Stimulated activated effector memory CD8-positive, alpha-beta T cell treated with anti-CD3 and anti-CD28 coated beads, Interleukin-12 subunit alpha, Interleukin-12 subunit beta, amount 100 ng/mL, for 72 hours (primary cell): ENCODE measurements around the gene TBL1X.
A peak's percentile ranks its signal among the peaks of the same experiment; 100 is the strongest.

ENCODE experiments used
- ATAC-seq: fragments of 150-1000 bp; cut with Tn5 transposase; 2 replicates; pipeline ENCODE4 v1.10.0; 2021
- DNase-seq, 2 donors: peaks; one replicate each; pipeline ENCODE4 v3.0.0; 2021 to 2022; ENCODE audit warnings: low spot score in 2 of 2
- H3K27ac Mint-ChIP-seq: one replicate; pipeline ENCODE4 v1.8.0; 2022; ENCODE audit warnings: mild to moderate bottlenecking, mixed read lengths
- H3K36me3 Mint-ChIP-seq: one replicate; pipeline ENCODE4 v1.8.0; 2022; ENCODE audit warnings: mild to moderate bottlenecking, mixed read lengths
- H3K4me1 Mint-ChIP-seq: one replicate; pipeline ENCODE4 v1.8.0; 2022; ENCODE audit warnings: mixed read lengths
- H3K4me3 Mint-ChIP-seq: one replicate; pipeline ENCODE4 v1.8.0; 2022; ENCODE audit warnings: mild to moderate bottlenecking, mixed read lengths
- H3K9me3 Mint-ChIP-seq: one replicate; pipeline ENCODE4 v1.8.0; 2022; ENCODE audit warnings: mixed read lengths

Gene TBL1X

DNA sequence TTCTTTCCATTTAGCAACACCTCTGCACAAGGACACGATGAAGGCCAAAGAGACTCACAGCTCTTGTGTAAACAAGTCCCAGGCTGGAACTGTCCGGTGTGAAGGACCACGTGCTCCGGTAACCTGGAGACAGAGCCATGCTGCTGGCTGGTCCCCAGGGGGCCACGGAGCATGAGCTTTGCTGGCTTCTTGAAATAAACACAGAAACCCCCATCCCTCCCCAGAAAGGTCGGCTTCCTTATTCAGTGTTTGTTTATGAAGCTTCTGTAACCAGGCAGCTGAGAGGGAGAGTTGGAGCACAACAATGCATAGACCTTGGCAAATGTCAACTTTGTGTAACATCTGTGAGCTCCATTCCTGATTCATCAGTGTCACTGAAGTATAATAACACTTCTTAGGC, 191.4 kb downstream of the TBL1X start:
- Mint-ChIP-seq H3K27ac (no peak overlapping the region), H3K36me3 (peaks cover 9% of the 10 kb centered on the region)
- no peak for ATAC-seq

DNA sequence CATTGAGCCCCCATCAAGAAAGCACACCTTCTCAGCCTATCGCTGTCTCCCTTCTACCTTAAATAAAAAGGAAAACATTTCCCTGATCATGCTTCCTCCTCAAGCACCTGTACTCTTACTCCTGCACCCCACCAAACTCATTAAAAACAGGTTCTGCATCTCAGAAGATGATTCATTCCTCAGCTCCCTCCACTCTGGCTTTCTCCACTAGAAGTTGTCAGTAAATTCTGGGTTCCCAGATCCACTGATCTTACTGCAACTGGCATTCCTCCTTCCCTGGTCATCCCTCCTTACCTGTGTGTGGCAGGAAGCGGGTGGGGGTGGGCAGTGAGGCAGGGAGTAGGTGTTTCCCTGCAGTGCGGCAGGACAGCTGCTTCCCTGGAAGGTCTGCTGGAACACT, 192.0 kb downstream of the TBL1X start:
- Mint-ChIP-seq H3K4me1 (no peaks in the 10 kb centered on the region), H3K9me3 (no peaks in the 10 kb centered on the region), H3K36me3 (peaks cover 9% of the 10 kb centered on the region), H3K27ac (no peak overlapping the region), H3K4me3 (no peak overlapping the region)
- no peak for ATAC-seq
- DNase-seq: no peak

More for the DNA sequence above, 191.4 kb downstream of the TBL1X start:
- H3K9me3 Mint-ChIP-seq: no peaks in the 10 kb centered on the region
- DNase-seq: no peak
- no peaks in the 10 kb centered on the region for H3K4me1 Mint-ChIP-seq
- no peak overlapping the region for H3K4me3 Mint-ChIP-seq

- no peak for DNase-seq
- ATAC-seq: no peak
- Mint-ChIP-seq H3K27ac (no peak overlapping the region), H3K4me1 (no peaks in the 10 kb centered on the region), H3K4me3 (no peak overlapping the region), H3K9me3 (no peaks in the 10 kb centered on the region), H3K36me3 (peaks cover 9% of the 10 kb centered on the region)
Measured at GRCh38 chrX:9657590-9658256, 192.9 kb downstream of the TBL1X start.

DNA sequence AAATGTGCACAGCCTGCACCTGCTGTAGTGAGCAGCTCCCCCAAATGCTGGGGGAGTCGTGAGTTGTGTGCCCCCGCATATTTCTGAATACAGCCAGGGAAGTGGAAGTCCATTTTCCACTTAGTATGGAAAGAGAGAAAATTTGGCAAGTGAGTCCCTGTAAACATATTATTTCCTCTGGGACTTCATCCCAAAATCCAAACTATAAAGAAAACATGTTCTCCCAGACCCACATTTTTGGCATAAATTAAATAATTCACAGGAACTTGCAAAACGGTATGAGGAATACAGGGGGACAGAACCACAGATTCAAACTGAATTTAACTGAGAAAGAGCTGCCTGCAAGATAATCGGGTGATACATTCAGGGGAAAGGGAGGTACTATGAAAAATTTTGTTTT, 193.6 kb downstream of the TBL1X start:
- no peaks in the 10 kb centered on the region for H3K9me3 Mint-ChIP-seq
- no peak overlapping the region for H3K27ac Mint-ChIP-seq
- DNase-seq: no peak
- no peak overlapping the region for H3K4me3 Mint-ChIP-seq
- peaks cover 7% of the 10 kb centered on the region for H3K36me3 Mint-ChIP-seq
- ATAC-seq: no peak
- no peaks in the 10 kb centered on the region for H3K4me1 Mint-ChIP-seq

DNA sequence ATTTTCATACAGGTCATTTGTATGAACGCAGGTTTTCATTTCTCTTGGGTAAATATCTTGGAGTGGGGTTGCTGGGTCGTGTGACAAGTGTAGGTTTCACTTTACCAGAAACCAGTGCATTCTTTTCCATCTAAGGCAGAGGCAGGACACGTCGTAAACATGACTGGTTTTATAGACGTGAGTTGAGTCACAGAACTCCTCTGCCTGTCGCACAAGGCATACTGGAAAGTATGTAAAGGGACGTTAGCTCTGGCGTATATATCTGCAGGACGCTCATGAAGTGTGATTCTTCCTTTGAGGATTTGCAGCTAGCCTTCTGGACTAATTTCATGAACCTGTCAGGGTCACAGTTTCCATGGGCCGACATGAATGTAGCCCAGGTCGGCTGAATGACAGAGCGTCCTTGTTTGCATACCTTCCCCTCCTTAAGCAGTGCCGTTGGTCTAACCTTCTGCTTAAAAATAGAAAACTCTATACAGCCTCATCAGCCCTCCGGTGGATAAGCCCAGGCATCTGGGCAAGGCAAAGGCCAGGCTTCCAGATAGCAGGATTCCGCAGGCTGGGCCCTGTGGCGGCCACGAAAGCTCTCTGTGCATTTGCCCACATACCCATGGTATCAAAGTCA, 194.8 kb downstream of the TBL1X start:
- Mint-ChIP-seq H3K4me3 (no peak overlapping the region), H3K27ac (no peak overlapping the region), H3K9me3 (no peaks in the 10 kb centered on the region), H3K36me3 (no peaks in the 10 kb centered on the region), H3K4me1 (no peaks in the 10 kb centered on the region)
- DNase-seq (no peak), ATAC-seq (no peak)

- ATAC-seq: no peak
- no peaks in the 10 kb centered on the region for H3K4me1 Mint-ChIP-seq
Measured at GRCh38 chrX:9662148-9662547, 197.3 kb downstream of the TBL1X start.

GRCh38 chrX:9663216-9663615, 198.4 kb downstream of the TBL1X start:
- no peak overlapping the region for H3K27ac Mint-ChIP-seq
- no peaks in the 10 kb centered on the region for H3K36me3 Mint-ChIP-seq
- no peaks in the 10 kb centered on the region for H3K4me1 Mint-ChIP-seq
- no peak overlapping the region for H3K4me3 Mint-ChIP-seq
- no peaks in the 10 kb centered on the region for H3K9me3 Mint-ChIP-seq
- ATAC-seq: no peak
- DNase-seq: no peak

More at GRCh38 chrX:9662148-9662547, 197.3 kb downstream of the TBL1X start:
- Mint-ChIP-seq H3K36me3 (no peaks in the 10 kb centered on the region), H3K4me3 (no peak overlapping the region), H3K27ac (no peak overlapping the region), H3K9me3 (no peaks in the 10 kb centered on the region)
- no peak for DNase-seq

DNA sequence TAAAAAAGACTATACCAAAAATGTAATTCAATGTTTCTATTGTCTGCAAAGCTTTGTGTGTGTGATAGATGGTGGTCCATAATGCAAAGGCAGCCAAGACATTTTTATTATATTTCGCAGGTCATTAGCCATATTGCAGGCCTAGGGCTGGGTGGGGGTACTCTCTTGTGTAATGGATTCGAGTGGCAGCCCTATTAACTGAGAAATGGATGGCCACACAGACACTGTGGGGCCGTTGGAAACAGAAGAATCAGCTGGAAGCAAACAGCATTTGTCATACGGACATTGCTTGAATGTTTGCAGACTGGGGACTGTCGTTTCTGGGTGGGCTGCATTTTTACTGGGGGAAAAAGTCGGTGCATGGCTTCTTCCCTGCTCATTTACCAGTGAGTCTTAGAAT, 199.4 kb downstream of the TBL1X start:
- Mint-ChIP-seq H3K4me1 (no peaks in the 10 kb centered on the region), H3K4me3 (no peak overlapping the region), H3K36me3 (no peaks in the 10 kb centered on the region), H3K9me3 (no peaks in the 10 kb centered on the region), H3K27ac (no peak overlapping the region)
- DNase-seq (no peak), ATAC-seq (no peak)

DNA sequence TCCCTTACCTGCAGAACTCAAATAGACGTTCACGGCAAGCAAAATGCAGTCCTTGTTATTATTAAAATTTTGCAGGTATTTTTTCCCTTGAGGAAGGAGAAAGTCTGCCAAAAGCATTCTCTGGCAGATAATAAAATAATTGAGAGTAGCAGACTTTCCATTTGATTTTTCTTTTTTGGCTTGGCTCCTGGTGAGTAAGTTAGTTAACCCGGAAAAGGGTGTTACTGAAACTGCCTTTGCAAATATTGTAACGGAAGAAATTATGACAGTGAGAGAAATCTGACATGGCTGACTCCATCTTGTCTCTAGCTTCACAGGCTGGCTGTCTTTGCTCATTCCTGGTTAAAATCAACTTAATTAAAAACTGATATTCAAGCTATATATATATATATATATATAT, 200.3 kb downstream of the TBL1X start:
- H3K27ac Mint-ChIP-seq: no peak overlapping the region
- DNase-seq (no peak), ATAC-seq (no peak)
- H3K4me3 Mint-ChIP-seq: no peak overlapping the region
- H3K4me1 Mint-ChIP-seq: no peaks in the 10 kb centered on the region
- no peaks in the 10 kb centered on the region for H3K9me3 Mint-ChIP-seq
- H3K36me3 Mint-ChIP-seq: no peaks in the 10 kb centered on the region

- Mint-ChIP-seq H3K27ac (no peak overlapping the region), H3K4me3 (no peak overlapping the region), H3K36me3 (no peaks in the 10 kb centered on the region), H3K9me3 (no peaks in the 10 kb centered on the region), H3K4me1 (peaks cover 12% of the 10 kb centered on the region)
- DNase-seq (no peak), ATAC-seq (no peak)
Measured at GRCh38 chrX:9668537-9668936, 203.7 kb downstream of the TBL1X start.

DNA sequence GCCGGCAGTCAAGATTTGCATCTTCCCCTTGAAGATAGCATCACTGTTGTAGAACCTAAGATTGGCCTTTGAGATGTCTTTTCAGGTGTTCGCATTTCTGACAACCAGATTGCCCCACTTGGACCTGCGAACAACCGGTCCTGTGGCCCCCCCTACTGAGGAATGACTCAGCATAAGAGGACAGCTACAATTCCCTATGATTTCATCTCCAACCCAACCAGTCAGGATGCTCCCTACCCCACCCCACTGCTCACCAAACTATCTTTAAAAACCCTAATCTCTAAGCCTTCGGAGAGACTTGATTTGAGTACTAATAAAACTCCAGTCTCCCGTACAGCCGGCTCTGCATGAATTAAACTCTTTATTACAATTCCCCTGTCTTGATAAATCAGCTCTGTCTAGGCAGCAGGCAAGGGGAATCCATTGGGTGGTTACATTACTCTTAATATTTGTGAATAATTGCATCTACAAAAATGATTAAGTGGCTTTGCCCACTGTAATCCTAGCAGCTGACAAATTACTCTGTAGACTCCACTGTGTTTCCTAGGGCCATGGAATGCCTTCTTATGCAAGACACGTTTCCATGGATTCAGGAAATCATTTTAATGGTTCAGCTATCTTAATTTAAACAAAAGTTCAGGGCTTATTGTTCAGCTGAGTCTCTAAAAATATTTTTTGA, 205.4 kb downstream of the TBL1X start:
- no peak for ATAC-seq
- no peak overlapping the region for H3K27ac Mint-ChIP-seq
- no peak overlapping the region for H3K4me3 Mint-ChIP-seq
- H3K36me3 Mint-ChIP-seq: no peaks in the 10 kb centered on the region
- no peak for DNase-seq
- peaks cover 12% of the 10 kb centered on the region for H3K4me1 Mint-ChIP-seq
- H3K9me3 Mint-ChIP-seq: no peaks in the 10 kb centered on the region

- no peaks in the 10 kb centered on the region for H3K36me3 Mint-ChIP-seq
- no peak overlapping the region for H3K4me3 Mint-ChIP-seq
- no peak for ATAC-seq
- DNase-seq: no peak
- H3K9me3 Mint-ChIP-seq: no peaks in the 10 kb centered on the region
- peaks cover 17% of the 10 kb centered on the region for H3K4me1 Mint-ChIP-seq
- H3K27ac Mint-ChIP-seq: no peak overlapping the region
Measured at GRCh38 chrX:9671998-9672397, 207.1 kb downstream of the TBL1X start.

DNA sequence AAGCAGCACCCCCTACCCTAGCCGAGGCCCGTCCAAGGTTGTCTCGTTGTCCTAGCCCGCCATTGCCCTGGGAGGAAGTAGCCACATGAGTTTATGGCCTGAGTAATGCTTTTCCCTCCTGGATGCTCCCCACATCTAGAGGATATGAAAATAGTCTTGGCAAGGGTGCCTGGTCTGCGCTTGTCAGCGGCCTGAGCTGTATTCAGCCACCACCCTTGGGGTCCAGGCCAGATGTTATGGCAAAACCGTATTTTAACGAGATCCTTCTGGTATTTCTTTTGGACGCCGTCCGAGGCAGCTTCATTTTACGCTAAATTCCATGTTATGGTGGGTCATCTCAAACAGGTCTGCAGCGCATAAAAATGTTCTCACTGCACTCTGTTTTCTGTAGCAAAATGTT, 211.4 kb downstream of the TBL1X start:
- Mint-ChIP-seq H3K36me3 (no peaks in the 10 kb centered on the region), H3K27ac (no peak overlapping the region), H3K4me3 (no peak overlapping the region), H3K4me1 (peaks cover 29% of the 10 kb centered on the region), H3K9me3 (no peaks in the 10 kb centered on the region)
- ATAC-seq (no peak), DNase-seq (no peak)

- H3K4me3 Mint-ChIP-seq: no peak overlapping the region
- ATAC-seq: no peak
- no peak for DNase-seq
- no peaks in the 10 kb centered on the region for H3K9me3 Mint-ChIP-seq
- no peaks in the 10 kb centered on the region for H3K36me3 Mint-ChIP-seq
- peaks cover 28% of the 10 kb centered on the region for H3K4me1 Mint-ChIP-seq
- H3K27ac Mint-ChIP-seq: peak overlapping the region; percentile 63
Measured at GRCh38 chrX:9676738-9677097, 211.9 kb downstream of the TBL1X start.

DNA sequence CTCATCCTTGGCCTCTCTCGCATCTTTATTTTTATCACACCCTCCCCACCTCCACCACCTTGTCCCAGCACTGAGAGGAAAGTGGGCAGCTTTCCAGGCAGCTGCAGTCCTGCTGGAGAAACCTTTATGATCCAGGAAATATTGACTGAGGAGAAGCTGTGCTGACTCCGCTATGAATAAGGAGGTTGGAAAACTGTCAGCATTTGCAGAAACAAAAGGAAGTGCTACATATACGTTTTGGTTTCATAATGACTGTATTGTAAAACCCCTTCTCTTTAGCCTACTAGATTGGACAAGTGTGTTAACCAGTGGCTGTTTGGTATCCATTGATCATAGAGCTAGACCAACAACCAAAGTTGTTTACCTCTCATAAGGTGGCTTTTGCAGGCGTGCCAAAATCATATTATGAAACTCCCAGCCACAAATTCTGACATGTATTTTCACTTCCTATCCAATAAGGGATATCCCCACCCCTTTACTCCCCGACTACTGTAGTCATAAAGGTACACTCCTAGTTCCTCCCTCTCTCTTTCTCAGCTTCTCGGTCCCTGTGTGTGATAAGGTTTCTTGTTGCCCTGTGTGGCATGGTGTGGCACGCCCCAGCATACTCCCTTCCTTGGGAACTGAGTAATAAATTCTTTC, 212.4 kb downstream of the TBL1X start:
- Mint-ChIP-seq H3K27ac (peak overlapping the region; percentile 63), H3K4me1 (peaks cover 23% of the 10 kb centered on the region), H3K9me3 (no peaks in the 10 kb centered on the region), H3K36me3 (peaks cover 2% of the 10 kb centered on the region), H3K4me3 (peak overlapping the region; percentile 34)
- ATAC-seq (peak; percentile 97), DNase-seq (peak; percentile 3 to 58)
